ENCODE data around the gene ITPR2. TPM values are rescaled to one million over a fixed set of nuclear protein-coding genes. Genes with fewer than 3 reads are reported as not detected.

Gene ITPR2
- polyA plus RNA-seq, 2 of the 4 experiments (the other 2 are of a cell fraction), result 3.1 to 8.1 TPM

DNA sequence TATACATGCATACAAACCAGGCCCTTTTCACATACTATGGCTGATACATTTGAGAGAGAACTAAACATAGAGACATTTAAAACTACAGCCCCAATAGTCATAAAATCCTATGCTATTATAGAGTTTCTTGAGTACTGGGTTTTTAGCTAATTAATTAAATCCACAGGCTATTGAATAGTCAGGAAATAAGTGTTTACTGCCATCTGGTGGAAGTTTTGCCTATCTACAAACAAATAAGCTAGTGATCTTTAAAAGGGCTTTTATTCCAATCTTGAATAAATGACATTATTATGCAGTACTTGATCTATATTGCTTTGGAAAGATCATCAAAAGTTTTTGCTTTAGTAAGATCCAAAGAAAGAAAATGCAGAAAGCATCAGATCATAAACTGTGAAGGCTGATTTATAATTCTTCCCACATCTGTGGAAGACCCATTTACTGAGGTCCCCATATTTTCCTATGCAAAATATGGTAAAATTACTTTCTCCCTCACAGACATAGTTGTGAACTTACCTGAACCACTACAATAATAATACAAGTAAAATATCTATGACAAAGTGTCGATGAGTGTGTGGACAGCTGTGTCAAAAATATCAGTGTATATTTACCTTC, 131.3 kb downstream of the ITPR2 start (continued):
- TF ChIP-seq, protein P1, sequence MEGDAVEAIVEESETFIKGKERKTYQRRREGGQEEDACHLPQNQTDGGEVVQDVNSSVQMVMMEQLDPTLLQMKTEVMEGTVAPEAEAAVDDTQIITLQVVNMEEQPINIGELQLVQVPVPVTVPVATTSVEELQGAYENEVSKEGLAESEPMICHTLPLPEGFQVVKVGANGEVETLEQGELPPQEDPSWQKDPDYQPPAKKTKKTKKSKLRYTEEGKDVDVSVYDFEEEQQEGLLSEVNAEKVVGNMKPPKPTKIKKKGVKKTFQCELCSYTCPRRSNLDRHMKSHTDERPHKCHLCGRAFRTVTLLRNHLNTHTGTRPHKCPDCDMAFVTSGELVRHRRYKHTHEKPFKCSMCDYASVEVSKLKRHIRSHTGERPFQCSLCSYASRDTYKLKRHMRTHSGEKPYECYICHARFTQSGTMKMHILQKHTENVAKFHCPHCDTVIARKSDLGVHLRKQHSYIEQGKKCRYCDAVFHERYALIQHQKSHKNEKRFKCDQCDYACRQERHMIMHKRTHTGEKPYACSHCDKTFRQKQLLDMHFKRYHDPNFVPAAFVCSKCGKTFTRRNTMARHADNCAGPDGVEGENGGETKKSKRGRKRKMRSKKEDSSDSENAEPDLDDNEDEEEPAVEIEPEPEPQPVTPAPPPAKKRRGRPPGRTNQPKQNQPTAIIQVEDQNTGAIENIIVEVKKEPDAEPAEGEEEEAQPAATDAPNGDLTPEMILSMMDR (IDR thresholded peaks at IDR 0.05), result peak; percentile 86
- TF ChIP-seq ZC3H11A (IDR thresholded peaks at IDR 0.05) (no peak), HOXB5 (CRISPR knock-in tag; IDR thresholded peaks at IDR 0.05) (no peak)

DNA sequence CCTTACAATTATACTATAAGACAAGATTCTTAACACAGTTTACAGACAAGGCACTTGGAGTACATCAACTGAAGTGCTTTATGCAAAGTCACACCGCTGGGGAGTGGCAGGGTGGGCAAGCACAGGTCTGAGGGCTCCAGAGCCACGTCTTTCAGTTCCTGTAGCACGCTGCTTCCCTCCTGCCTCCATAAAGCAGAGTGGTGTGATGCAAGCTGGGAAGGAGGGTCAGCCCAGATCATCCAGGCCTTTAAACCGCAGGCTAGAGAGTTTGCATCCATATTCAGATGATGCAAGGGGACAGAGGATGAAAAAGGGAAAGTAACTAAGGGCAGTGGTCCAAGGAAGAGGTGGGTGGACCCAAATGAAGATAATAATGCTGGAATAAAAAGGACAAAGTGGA, 132.6 kb downstream of the ITPR2 start:
- Histone ChIP-seq H3K27ac (no peak overlapping the region), H3K9me3 (no peaks in the 10 kb centered on the region), H3K4me1 (peaks cover 21% of the 10 kb centered on the region), H3K4me3 (no peak overlapping the region), H3K4me2 (no peak overlapping the region)
- FAIRE-seq (no peak), ATAC-seq (no peak), DNase-seq (ENCODE audit: low read depth in 1 of 2, low spot score in 1 of 2) (no peak)
- no peak for TF ChIP-seq POLR2AphosphoS2 (conservative IDR thresholded peaks at IDR 0.05; ENCODE audit: low read length)
- TF ChIP-seq HOXA7 (CRISPR knock-in tag; IDR thresholded peaks at IDR 0.05), result no peak
- WGBS (ENCODE audit: missing lambda C conversion rate), result 69% methylated on average over 4 of the region's 4 CpGs
- CTCF ChIA-PET, result interaction anchor here (1.0 to 3.0 kb wide), 7 partner anchors 8 to 603 kb away, joined by 3 to 18 read pairs (median 6); no protein-coding TSS in a partner anchor
- POLR2A ChIA-PET, result no interaction called here

DNA sequence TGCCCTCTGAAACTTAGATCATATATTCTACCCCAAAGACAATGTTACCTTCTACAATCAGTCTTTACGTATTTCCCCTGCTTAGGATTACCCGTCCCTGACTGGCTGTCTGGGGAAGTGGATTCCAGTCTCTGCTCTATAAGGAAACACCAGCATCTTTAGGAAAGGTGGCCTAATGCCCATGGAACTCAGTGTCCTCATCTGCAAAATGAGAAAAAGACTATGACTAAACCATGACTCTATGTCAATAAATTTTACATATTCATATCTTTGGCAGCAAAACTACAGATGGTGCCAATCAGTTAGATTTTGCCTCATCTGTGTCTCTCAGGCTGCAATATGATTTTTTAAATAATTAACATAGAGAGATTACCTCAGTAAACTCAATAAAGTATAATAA, 133.8 kb downstream of the ITPR2 start:
- POLR2A ChIA-PET, result no interaction called here
- no peak for DNase-seq (ENCODE audit: low read depth in 1 of 2, low spot score in 1 of 2)
- Histone ChIP-seq H3K4me1 (peaks cover 9% of the 10 kb centered on the region; the same call in 2 of the 3 replicates), H3K27ac (no peak overlapping the region), H3K9me3 (no peaks in the 10 kb centered on the region), H3K4me3 (no peak overlapping the region), H3K4me2 (no peak overlapping the region)
- 86% methylated on average over 2 of the region's 2 CpGs for WGBS (ENCODE audit: missing lambda C conversion rate)
- TF ChIP-seq, protein P1 (IDR thresholded peaks at IDR 0.05), result no peak
- TF ChIP-seq, protein P2, sequence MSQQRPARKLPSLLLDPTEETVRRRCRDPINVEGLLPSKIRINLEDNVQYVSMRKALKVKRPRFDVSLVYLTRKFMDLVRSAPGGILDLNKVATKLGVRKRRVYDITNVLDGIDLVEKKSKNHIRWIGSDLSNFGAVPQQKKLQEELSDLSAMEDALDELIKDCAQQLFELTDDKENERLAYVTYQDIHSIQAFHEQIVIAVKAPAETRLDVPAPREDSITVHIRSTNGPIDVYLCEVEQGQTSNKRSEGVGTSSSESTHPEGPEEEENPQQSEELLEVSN (IDR thresholded peaks at IDR 0.05; ENCODE audit: borderline replicate concordance, low read depth), result no peak
- TF ChIP-seq JUN (IDR thresholded peaks at IDR 0.05) (no peak), CBX8 (IDR thresholded peaks at IDR 0.05) (no peak), JUNB (IDR thresholded peaks at IDR 0.05) (no peak), FOXS1 (CRISPR knock-in tag; IDR thresholded peaks at IDR 0.05) (no peak), NPAS2 (CRISPR knock-in tag; IDR thresholded peaks at IDR 0.05; ENCODE audit: borderline replicate concordance) (no peak)
- TF ChIP-seq, protein P3, sequence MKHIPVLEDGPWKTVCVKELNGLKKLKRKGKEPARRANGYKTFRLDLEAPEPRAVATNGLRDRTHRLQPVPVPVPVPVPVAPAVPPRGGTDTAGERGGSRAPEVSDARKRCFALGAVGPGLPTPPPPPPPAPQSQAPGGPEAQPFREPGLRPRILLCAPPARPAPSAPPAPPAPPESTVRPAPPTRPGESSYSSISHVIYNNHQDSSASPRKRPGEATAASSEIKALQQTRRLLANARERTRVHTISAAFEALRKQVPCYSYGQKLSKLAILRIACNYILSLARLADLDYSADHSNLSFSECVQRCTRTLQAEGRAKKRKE (CRISPR knock-in tag; IDR thresholded peaks at IDR 0.05; ENCODE audit: low read depth), result no peak
- CTCF ChIA-PET, result interaction anchor here (1.2 kb wide), 1 partner anchor 20 kb away, joined by 3 read pairs; no protein-coding TSS in a partner anchor
- no peak for FAIRE-seq
- no peak for ATAC-seq

DNA sequence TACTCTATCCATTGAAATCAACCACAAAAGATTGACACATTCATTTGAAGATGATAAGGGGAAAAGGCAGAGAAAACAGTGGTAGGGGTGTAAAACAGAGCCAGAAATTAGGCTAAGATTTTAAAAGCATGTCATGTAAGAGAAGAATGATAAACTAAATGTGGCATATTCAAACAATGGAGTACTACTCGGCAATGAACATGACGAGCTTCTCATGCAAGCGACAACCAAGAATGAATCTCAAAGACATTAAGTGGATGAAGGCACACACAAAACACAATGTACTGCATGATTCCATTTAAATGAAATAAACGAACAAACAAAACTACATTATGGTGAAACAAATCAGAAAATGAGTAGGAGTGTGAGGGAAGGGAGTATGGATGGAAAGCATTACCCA, 134.8 kb downstream of the ITPR2 start:
- TF ChIP-seq ZC3H11A (IDR thresholded peaks at IDR 0.05), result no peak
- no peak for TF ChIP-seq ZFP36 (IDR thresholded peaks at IDR 0.05; ENCODE audit: borderline replicate concordance, partially characterized antibody)
- no peak for TF ChIP-seq RAD21 (conservative IDR thresholded peaks at IDR 0.05 in 1 of 2, IDR thresholded peaks at IDR 0.05 in 1 of 2)
- TF ChIP-seq CBX2 (IDR thresholded peaks at IDR 0.05; ENCODE audit: borderline replicate concordance, low read depth), result no peak
- no peak for TF ChIP-seq RCOR1 (IDR thresholded peaks at IDR 0.05; ENCODE audit: low read depth, low read length)
- no peak for TF ChIP-seq BHLHE40 (IDR thresholded peaks at IDR 0.05; ENCODE audit: low read depth, low read length)
- TF ChIP-seq, protein P4, sequence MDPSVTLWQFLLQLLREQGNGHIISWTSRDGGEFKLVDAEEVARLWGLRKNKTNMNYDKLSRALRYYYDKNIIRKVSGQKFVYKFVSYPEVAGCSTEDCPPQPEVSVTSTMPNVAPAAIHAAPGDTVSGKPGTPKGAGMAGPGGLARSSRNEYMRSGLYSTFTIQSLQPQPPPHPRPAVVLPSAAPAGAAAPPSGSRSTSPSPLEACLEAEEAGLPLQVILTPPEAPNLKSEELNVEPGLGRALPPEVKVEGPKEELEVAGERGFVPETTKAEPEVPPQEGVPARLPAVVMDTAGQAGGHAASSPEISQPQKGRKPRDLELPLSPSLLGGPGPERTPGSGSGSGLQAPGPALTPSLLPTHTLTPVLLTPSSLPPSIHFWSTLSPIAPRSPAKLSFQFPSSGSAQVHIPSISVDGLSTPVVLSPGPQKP (IDR thresholded peaks at IDR 0.05; ENCODE audit: low read depth, low read length), result no peak
- TF ChIP-seq POLR2AphosphoS2 (conservative IDR thresholded peaks at IDR 0.05; ENCODE audit: low read length), result no peak
- CTCF ChIA-PET, result interaction anchor here (1.1 to 1.3 kb wide), 3 partner anchors 19 to 601 kb away, joined by 3 read pairs; no protein-coding TSS in a partner anchor
- WGBS (ENCODE audit: missing lambda C conversion rate), result 94% methylated on average over 4 of the region's 4 CpGs
- DNase-seq (ENCODE audit: low read depth in 1 of 2, low spot score in 1 of 2), result no peak
- no peak overlapping the region for H3K4me2 ChIP-seq
- no peaks in the 10 kb centered on the region for H3K9me3 ChIP-seq
- POLR2A ChIA-PET, result no interaction called here
- H3K4me3 ChIP-seq, result no peak overlapping the region
- FAIRE-seq, result no peak
- ATAC-seq, result no peak
- no peak overlapping the region for H3K27ac ChIP-seq
- H3K4me1 ChIP-seq, result 0 out of 3 replicates have a peak, but pooled peaks cover 4% of the 10 kb centered on the region

Data from A549 (cell line).